Ureter (tissue), 1 donor: ENCODE results near the gene SH2D7. TPM values are rescaled to one million over a fixed set of nuclear protein-coding genes. Genes with fewer than 3 reads are reported as not detected.

Experiments
- DNase-seq: peaks from one replicate; pipeline ENCODE4 v3.0.0-alpha.2; 2020; ENCODE audit warnings: low spot score
- total RNA-seq: library from RNA; stranded (reverse); gene quantifications from one replicate; pipeline ENCODE4 v1.2.4, GENCODE V29; 2023
- donor health status: DM: yes; HTN: yes; CAD: no.

Gene SH2D7
- total RNA-seq, 1 donor from 2014 or later = not detected

- no peak for DNase-seq
These were observed 11.2 kb downstream of the SH2D7 start for GRCh38 chr15:78103406-78104118.

- DNase-seq = no peak
These were observed 11.7 kb downstream of the SH2D7 start for GRCh38 chr15:78104119-78104479.

- no peak for DNase-seq
These were observed 12.5 kb downstream of the SH2D7 start for GRCh38 chr15:78104566-78105475.

- no peak for DNase-seq
These were observed 13.3 kb downstream of the SH2D7 start for GRCh38 chr15:78105476-78106241.

- no peak for DNase-seq
These were observed 15.1 kb downstream of the SH2D7 start for GRCh38 chr15:78107471-78107870.

- peak; percentile 85 for DNase-seq
These were observed 16.1 kb downstream of the SH2D7 start for GRCh38 chr15:78108300-78109084.

- DNase-seq = no peak
These were observed 16.8 kb downstream of the SH2D7 start for GRCh38 chr15:78109156-78109555.

- no peak for DNase-seq
These were observed 17.7 kb downstream of the SH2D7 start for GRCh38 chr15:78110096-78110495.

- DNase-seq = no peak
These were observed 18.6 kb downstream of the SH2D7 start for GRCh38 chr15:78110916-78111475.

GRCh38 chr15:78111788-78112187, 19.4 kb downstream of the SH2D7 start:
- DNase-seq = no peak

GRCh38 chr15:78112551-78112950, 20.2 kb downstream of the SH2D7 start:
- no peak for DNase-seq

- DNase-seq = no peak
These were observed 28.2 kb downstream of the SH2D7 start for GRCh38 chr15:78120523-78120922.

GRCh38 chr15:78125267-78125666, 32.9 kb downstream of the SH2D7 start:
- no peak for DNase-seq

- no peak for DNase-seq
These were observed 35.5 kb downstream of the SH2D7 start for GRCh38 chr15:78127882-78128281.

- no peak for DNase-seq
These were observed 36.9 kb downstream of the SH2D7 start for GRCh38 chr15:78129077-78129750.

- no peak for DNase-seq
These were observed 37.5 kb downstream of the SH2D7 start for GRCh38 chr15:78129751-78130287.

GRCh38 chr15:78130466-78131294, 38.3 kb downstream of the SH2D7 start:
- DNase-seq = no peak

GRCh38 chr15:78131295-78132061, 39.1 kb downstream of the SH2D7 start, which contains the start of gene CIB2:
Gene CIB2, minus strand, starts transcription at chr15:78131445. Its CDS starts 230 bp downstream, at chr15:78131215.
- DNase-seq = peak; percentile 74
